Muscle layer of colon (tissue), 2 donors: ENCODE measurements around the gene HSDL2.

Experiments used
- H3K27ac ChIP-seq: one replicate; pipeline ENCODE4 v1.7.0; 2013; ENCODE audit warnings: low read depth, mild to moderate bottlenecking, low read length, moderate library complexity
- H3K27me3 ChIP-seq, 2 donors: one replicate each; pipeline ENCODE4 v1.7.0; 2013; ENCODE audit warnings: low read length in 2 of 2, mild to moderate bottlenecking in 2 of 2; ENCODE audit not compliant: insufficient read depth in 2 of 2, control insufficient read depth in 1 of 2
- H3K36me3 ChIP-seq: one replicate; pipeline ENCODE4 v1.7.0; 2013; ENCODE audit warnings: mild to moderate bottlenecking, low read length; ENCODE audit not compliant: insufficient read depth
- H3K4me1 ChIP-seq: one replicate; pipeline ENCODE4 v1.7.0; 2013; ENCODE audit warnings: mild to moderate bottlenecking, low read length; ENCODE audit not compliant: insufficient read depth
- H3K4me3 ChIP-seq, 2 donors: one replicate each; pipeline ENCODE4 v1.7.0; 2013; ENCODE audit warnings: low read length in 2 of 2, low read depth in 1 of 2, mild to moderate bottlenecking in 1 of 2, moderate library complexity in 1 of 2
- H3K9ac ChIP-seq: one replicate; pipeline ENCODE4 v1.7.0; 2013; ENCODE audit warnings: low read length
- H3K9me3 ChIP-seq: one replicate; pipeline ENCODE4 v1.7.0; 2013; ENCODE audit warnings: mild to moderate bottlenecking, low read length
- donor health status: abdominal sarcoma.
- donor health status: Adenocarcinoma of cecum.

The HSDL2 gene

DNA sequence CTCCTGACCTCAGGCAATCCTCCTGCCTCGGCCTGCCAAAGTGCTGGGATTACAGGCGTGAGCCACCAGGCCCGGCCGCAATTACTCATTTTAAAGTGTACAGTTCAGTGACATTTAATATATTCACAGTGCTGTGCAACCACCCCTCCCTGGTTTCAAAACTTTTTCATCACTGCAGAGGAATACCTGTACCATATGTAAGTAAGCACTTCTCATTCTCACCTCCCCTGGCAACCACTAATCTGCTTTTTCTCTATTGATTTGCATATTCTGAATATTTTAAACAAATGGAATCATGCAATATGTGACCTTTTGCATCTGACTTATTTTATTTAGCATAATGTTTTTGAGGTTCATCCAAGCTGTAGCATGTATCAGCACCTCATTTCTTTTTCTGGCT is 85.4 kb downstream of the HSDL2 start:
- Histone ChIP-seq H3K4me1 (no peaks in the 10 kb centered on the region), H3K27ac (no peak overlapping the region), H3K9ac (no peak overlapping the region), H3K27me3 (no peaks in the 10 kb centered on the region), H3K36me3 (peaks cover 14% of the 10 kb centered on the region), H3K4me3 (no peak overlapping the region), H3K9me3 (no peaks in the 10 kb centered on the region)

DNA sequence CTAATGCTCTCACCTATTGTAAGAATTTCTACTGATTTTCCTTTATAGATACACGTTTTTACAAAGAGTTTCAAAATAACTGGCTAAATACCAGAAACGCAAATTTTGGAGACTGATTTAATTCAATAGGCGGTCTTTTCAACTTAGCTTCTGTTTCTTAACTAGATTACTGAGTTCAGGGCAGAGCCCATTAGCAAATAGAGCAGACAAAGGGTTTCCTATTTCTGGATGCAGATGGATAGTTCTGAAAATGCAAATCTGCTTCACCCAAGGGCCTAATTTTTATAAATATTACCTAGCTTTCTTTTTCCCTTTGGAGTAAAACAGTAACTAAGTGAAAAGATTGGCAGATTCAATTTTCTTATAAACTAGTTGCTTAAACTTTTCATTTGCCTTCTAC is 93.1 kb downstream of the HSDL2 start:
- Histone ChIP-seq H3K36me3 (peaks cover 20% of the 10 kb centered on the region), H3K4me1 (no peaks in the 10 kb centered on the region), H3K27me3 (no peaks in the 10 kb centered on the region), H3K4me3 (no peak overlapping the region), H3K9ac (no peak overlapping the region), H3K27ac (no peak overlapping the region), H3K9me3 (no peaks in the 10 kb centered on the region)

DNA sequence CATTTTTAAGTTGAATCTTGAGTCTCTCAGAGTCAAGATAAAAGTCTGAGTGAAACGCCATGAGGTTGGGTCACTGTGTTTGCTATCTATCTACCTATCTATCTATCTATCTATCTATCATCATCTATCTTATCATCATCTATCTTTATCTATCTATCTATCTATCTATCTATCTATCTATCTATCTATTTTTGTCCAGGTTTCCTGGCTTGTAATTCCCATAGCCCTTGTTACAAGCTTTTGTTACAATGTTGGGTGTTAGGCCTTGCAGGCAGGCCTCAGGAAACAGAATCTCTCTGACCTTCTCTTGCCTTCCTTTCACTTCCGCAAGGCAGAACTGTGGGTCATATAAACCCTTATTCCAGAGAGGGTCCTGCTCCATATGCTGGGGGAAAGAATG is 94.1 kb downstream of the HSDL2 start:
- H3K36me3 ChIP-seq = peaks cover 12% of the 10 kb centered on the region
- H3K27ac ChIP-seq = no peak overlapping the region
- H3K9me3 ChIP-seq = no peaks in the 10 kb centered on the region
- no peak overlapping the region for H3K4me3 ChIP-seq
- no peaks in the 10 kb centered on the region for H3K4me1 ChIP-seq
- no peak overlapping the region for H3K9ac ChIP-seq
- H3K27me3 ChIP-seq = no peaks in the 10 kb centered on the region

DNA sequence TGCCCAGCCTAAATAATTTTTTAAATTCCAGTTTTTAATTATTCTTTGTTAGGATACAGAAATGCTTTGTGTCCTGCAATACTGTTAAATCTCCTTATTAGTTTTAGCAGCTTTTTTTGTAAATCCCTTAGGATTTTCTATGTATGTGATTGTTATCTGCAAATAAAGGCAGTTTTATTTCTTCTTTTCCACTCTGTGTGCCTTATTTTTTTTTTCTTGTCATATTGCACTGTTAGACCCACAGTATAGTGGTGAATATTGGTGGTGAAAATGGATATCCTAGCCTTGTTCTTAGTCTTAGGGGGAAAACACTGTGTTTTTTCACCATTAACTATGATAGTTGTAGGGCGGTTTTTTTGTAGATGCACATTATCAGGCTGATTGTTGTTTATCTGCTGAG is 95.4 kb downstream of the HSDL2 start:
- Histone ChIP-seq H3K4me3 (no peak overlapping the region), H3K27me3 (no peaks in the 10 kb centered on the region), H3K9me3 (no peaks in the 10 kb centered on the region), H3K9ac (no peak overlapping the region), H3K27ac (no peak overlapping the region), H3K36me3 (peaks cover 10% of the 10 kb centered on the region), H3K4me1 (no peaks in the 10 kb centered on the region)

- Histone ChIP-seq H3K9ac (no peak overlapping the region), H3K36me3 (no peaks in the 10 kb centered on the region), H3K4me3 (no peak overlapping the region), H3K27ac (no peak overlapping the region), H3K27me3 (no peaks in the 10 kb centered on the region), H3K9me3 (no peaks in the 10 kb centered on the region), H3K4me1 (no peaks in the 10 kb centered on the region)
Observed at GRCh38 chr9:112477330-112477729, 97.4 kb downstream of the HSDL2 start.

DNA sequence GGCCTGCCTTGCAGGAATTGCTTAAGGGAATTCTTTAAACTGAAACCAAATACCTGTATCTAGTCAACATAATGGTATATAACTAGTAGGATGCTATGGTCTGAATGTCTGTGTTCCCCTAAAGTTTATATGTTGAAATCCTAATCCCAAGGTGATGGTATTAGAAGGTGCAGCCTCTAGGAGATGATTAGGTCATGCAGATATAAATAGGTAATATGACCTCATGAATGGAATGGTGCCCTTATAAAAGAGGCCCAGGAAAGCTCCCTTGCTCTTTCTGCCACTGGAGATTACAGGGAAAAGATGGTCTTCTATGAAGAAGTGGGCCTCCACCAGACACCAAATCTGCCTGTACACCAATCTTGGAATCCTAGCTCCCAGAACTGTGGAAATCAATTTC is 99.3 kb downstream of the HSDL2 start:
- H3K27me3 ChIP-seq = no peaks in the 10 kb centered on the region
- H3K27ac ChIP-seq = no peak overlapping the region
- H3K36me3 ChIP-seq = no peaks in the 10 kb centered on the region
- no peaks in the 10 kb centered on the region for H3K9me3 ChIP-seq
- H3K4me3 ChIP-seq = no peak overlapping the region
- no peak overlapping the region for H3K9ac ChIP-seq
- no peaks in the 10 kb centered on the region for H3K4me1 ChIP-seq

- Histone ChIP-seq H3K9ac (no peak overlapping the region), H3K36me3 (no peaks in the 10 kb centered on the region), H3K9me3 (no peaks in the 10 kb centered on the region), H3K4me3 (no peak overlapping the region), H3K4me1 (peaks cover 5% of the 10 kb centered on the region), H3K27ac (no peak overlapping the region), H3K27me3 (no peaks in the 10 kb centered on the region)
Observed at GRCh38 chr9:112484607-112485006, 104.7 kb downstream of the HSDL2 start.

DNA sequence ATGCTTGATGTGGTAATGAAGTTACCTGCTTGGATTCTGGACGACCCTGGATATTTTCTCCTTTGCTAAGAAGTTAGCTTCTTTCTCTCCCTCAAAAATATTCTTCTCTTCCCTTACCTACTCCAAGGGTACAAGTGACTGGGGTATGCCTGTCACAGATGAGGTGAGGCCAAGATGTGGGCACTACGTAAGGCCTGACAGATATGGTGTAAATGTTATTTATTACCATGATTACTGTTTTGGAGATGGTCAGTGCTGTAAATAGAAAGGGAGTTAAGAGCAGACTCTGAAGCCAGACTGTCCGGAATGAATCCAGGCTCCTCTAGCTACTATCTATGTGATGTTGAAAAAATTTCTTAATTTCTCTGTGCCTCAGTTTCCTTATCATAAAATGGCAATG is 105.7 kb downstream of the HSDL2 start:
- Histone ChIP-seq H3K27me3 (no peaks in the 10 kb centered on the region), H3K27ac (no peak overlapping the region), H3K36me3 (no peaks in the 10 kb centered on the region), H3K9me3 (no peaks in the 10 kb centered on the region), H3K9ac (no peak overlapping the region), H3K4me3 (peak overlapping the region in 1 of 2 donors; percentile 79), H3K4me1 (peaks cover 5% of the 10 kb centered on the region)

- Histone ChIP-seq H3K9me3 (no peaks in the 10 kb centered on the region), H3K4me1 (peaks cover 5% of the 10 kb centered on the region), H3K9ac (peak within 1 kb of the TSS; percentile 5), H3K36me3 (no peaks in the 10 kb centered on the region), H3K27me3 (no peaks in the 10 kb centered on the region), H3K4me3 (peak within 1 kb of the TSS; percentile 70 to 79), H3K27ac (peak within 1 kb of the TSS; percentile 56)
Observed at GRCh38 chr9:112486221-112487007, 106.5 kb downstream of the HSDL2 start, which contains the start of gene KIAA1958. Gene KIAA1958 (plus strand): TSS chr9:112486827. CDS start chr9:112574081, 87,254 bp downstream.

GRCh38 chr9:112487008-112487798 is 107.3 kb downstream of the HSDL2 start:
- no peaks in the 10 kb centered on the region for H3K9me3 ChIP-seq
- peak overlapping the region; percentile 5 for H3K9ac ChIP-seq
- H3K27ac ChIP-seq = peak overlapping the region; percentile 42
- no peaks in the 10 kb centered on the region for H3K36me3 ChIP-seq
- no peaks in the 10 kb centered on the region for H3K27me3 ChIP-seq
- peak overlapping the region; percentile 64 to 66 for H3K4me3 ChIP-seq
- H3K4me1 ChIP-seq = peaks cover 5% of the 10 kb centered on the region

DNA sequence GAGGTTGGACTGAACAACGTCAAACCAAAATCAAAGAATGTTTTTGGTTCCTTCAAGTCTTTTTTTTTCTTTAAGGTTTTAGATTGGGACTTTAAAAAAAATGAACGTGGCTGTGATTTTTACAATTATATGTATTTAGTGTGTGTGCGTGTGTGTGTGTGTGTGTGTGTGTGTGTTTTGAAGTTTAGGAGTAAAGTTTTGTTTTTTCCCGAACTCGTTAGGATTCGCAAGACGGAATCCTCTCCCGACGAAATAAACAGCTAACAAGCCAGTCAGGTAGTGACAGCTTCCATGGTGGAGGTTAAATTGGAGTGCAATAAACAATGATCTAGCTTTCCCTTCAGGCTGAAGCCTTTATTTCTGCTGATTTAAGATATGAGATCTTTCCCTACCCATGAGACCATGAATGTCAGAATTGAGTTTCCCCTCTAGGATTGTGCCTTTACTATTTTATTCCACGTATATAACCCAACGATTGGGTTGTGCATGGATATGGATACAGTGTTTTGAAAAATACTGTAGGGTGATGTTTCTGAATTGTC is 108.0 kb downstream of the HSDL2 start:
- Histone ChIP-seq H3K27ac (no peak overlapping the region), H3K36me3 (no peaks in the 10 kb centered on the region), H3K9ac (peak overlapping the region; percentile 5), H3K4me1 (peaks cover 5% of the 10 kb centered on the region), H3K27me3 (no peaks in the 10 kb centered on the region), H3K4me3 (peak overlapping the region; percentile 64 to 66), H3K9me3 (no peaks in the 10 kb centered on the region)
